OCI-LY1 (cell line): ENCODE data around the gene CEACAM16.

ENCODE experiments used
- H2AFZ ChIP-seq: fragments of 200-600 bp; sonication (generic), shearing (Covaris generic); 2 replicates; pipeline ENCODE4 v1.6.0; 2014; ENCODE audit warnings: antibody characterized with exemption, mild to moderate bottlenecking, low read length
- H3F3A ChIP-seq: fragments of 200-600 bp; sonication (generic), shearing (Covaris generic); 2 replicates; pipeline ENCODE4 v1.6.0; 2014; ENCODE audit warnings: mild to moderate bottlenecking, antibody characterized with exemption, low read length, moderate library complexity; ENCODE audit not compliant: insufficient read depth
- H3K27ac ChIP-seq: fragments of 200-600 bp; sonication (generic); 2 replicates; pipeline ENCODE4 v1.5.1; 2014; ENCODE audit warnings: low read length, mixed run types, mild to moderate bottlenecking, low read depth; ENCODE audit not compliant: poor library complexity, severe bottlenecking
- H3K27me3 ChIP-seq: fragments of 200-600 bp; sonication (generic); 2 replicates; pipeline ENCODE4 v1.6.0; 2014; ENCODE audit warnings: antibody characterized with exemption, mild to moderate bottlenecking, low read length, moderate library complexity; ENCODE audit not compliant: insufficient read depth
- H3K36me3 ChIP-seq: fragments of 200-600 bp; sonication (generic); 2 replicates; pipeline ENCODE4 v1.6.1; 2014; ENCODE audit warnings: mild to moderate bottlenecking, antibody characterized with exemption, low read length, moderate library complexity, mixed read lengths; ENCODE audit not compliant: insufficient read depth
- H3K4me1 ChIP-seq: fragments of 200-600 bp; sonication (generic); 2 replicates; pipeline ENCODE4 v1.5.1; 2014; ENCODE audit warnings: mild to moderate bottlenecking, low read length, moderate library complexity; ENCODE audit not compliant: insufficient read depth, severe bottlenecking
- H3K4me2 ChIP-seq: fragments of 200-600 bp; sonication (generic), shearing (Covaris generic); 2 replicates; pipeline ENCODE4 v1.6.1; 2014; ENCODE audit warnings: low read length
- H3K4me3 ChIP-seq: fragments of 200-600 bp; sonication (generic); 2 replicates; pipeline ENCODE4 v1.5.1; 2014; ENCODE audit warnings: low read length, low read depth, mild to moderate bottlenecking, mixed read lengths; ENCODE audit not compliant: poor library complexity, severe bottlenecking
- H3K79me2 ChIP-seq: fragments of 200-600 bp; shearing (Covaris generic); 2 replicates; pipeline ENCODE4 v1.6.1; 2016; ENCODE audit warnings: mixed run types, low read length, mixed read lengths; ENCODE audit not compliant: insufficient read depth
- H3K9ac ChIP-seq: fragments of 200-600 bp; sonication (generic), shearing (Covaris generic); 2 replicates; pipeline ENCODE4 v1.6.1; 2014; ENCODE audit warnings: mild to moderate bottlenecking, low read length, mixed read lengths
- H3K9me2 ChIP-seq: fragments of 200-600 bp; sonication (generic), shearing (Covaris generic); 2 replicates; pipeline ENCODE4 v1.6.1; 2014; ENCODE audit warnings: low read depth, mild to moderate bottlenecking, low read length, mixed read lengths
- H3K9me3 ChIP-seq: fragments of 200-600 bp; shearing (Covaris generic); 2 replicates; pipeline ENCODE4 v1.6.1; 2014; ENCODE audit warnings: low read length, mixed read lengths
- H4K20me1 ChIP-seq: fragments of 200-600 bp; sonication (generic), shearing (Covaris generic); 2 replicates; pipeline ENCODE4 v1.6.0; 2016; ENCODE audit warnings: mild to moderate bottlenecking, low read length; ENCODE audit not compliant: insufficient read depth
- CTCF ChIP-seq: fragments of 200-600 bp; sonication (generic), shearing (Covaris generic); IDR thresholded peaks from 2 replicates; pipeline ENCODE4 v1.5.1; 2017; ENCODE audit warnings: mild to moderate bottlenecking, antibody characterized with exemption, low read length, moderate library complexity, mixed read lengths
- EZH2 ChIP-seq: fragments of 200-600 bp; sonication (generic), shearing (Covaris generic); IDR thresholded peaks from 2 replicates; pipeline ENCODE4 v1.8.0; 2017; ENCODE audit warnings: borderline replicate concordance, mixed run types, mild to moderate bottlenecking, antibody characterized with exemption, low read length, moderate library complexity, mixed read lengths

CEACAM16 gene

GRCh38 chr19:44731622-44732021 lies 32.7 kb downstream of the CEACAM16 start:
- Histone ChIP-seq H3K9ac (no peak overlapping the region), H3K27ac (no peak overlapping the region), H3K4me3 (no peak overlapping the region), H3K4me1 (peaks cover 5% of the 10 kb centered on the region), H2AFZ (no peak overlapping the region), H3K79me2 (no peaks in the 10 kb centered on the region), H3K27me3 (peaks cover 5% of the 10 kb centered on the region; the same call in 1 of the 2 replicates), H3K9me3 (no peaks in the 10 kb centered on the region), H4K20me1 (no peaks in the 10 kb centered on the region), H3K36me3 (no peaks in the 10 kb centered on the region), H3F3A (no peaks in the 10 kb centered on the region), H3K9me2 (no peaks in the 10 kb centered on the region), H3K4me2 (no peak overlapping the region)
- TF ChIP-seq EZH2 (no peak), CTCF (no peak)

DNA sequence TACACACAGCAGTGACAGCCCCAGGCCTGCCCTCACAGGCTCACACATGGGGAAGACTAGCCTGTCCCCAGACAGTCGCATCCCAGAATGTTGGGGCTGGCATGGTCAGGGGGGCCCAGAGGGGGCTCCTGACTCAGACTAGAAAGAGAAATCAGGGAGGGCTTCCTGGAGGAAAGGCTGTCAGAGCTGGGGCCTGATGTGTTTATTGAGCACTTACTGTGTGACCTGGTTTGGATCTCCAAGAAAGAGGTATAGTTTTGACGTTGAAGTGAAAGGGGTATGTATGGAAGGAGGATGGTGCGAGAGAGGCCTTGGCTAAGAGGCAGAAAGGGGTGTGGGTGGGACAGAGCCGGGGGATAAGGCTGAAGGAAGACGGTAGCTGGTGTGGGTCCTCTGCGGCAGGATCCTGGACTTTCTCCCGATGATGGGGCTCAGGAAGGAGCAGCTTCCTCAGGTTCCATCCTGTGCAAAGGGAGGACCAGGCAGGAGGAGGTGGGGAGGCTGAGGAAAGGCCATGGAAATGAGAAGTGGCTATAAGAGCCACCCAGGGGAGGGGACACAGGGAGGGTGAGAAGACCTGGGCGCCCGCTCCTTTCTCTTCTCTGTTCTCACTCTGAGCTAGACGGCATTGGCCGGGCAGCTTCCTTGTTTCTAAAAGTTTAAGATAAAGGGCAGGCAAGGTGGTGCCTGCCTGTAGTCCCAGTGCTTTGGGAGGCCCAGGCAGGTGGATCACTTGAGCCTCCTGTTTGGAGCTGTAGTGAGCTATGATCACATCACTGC lies 33.5 kb downstream of the CEACAM16 start:
- Histone ChIP-seq H3K4me1 (peaks cover 5% of the 10 kb centered on the region), H3K9ac (no peak overlapping the region), H3K9me3 (no peaks in the 10 kb centered on the region), H3K27me3 (peaks cover 5% of the 10 kb centered on the region; the same call in 1 of the 2 replicates), H3K4me2 (no peak overlapping the region), H3K79me2 (no peaks in the 10 kb centered on the region), H3K36me3 (no peaks in the 10 kb centered on the region), H2AFZ (no peak overlapping the region), H3K9me2 (no peaks in the 10 kb centered on the region), H3K27ac (no peak overlapping the region), H3F3A (no peaks in the 10 kb centered on the region), H4K20me1 (no peaks in the 10 kb centered on the region), H3K4me3 (no peak overlapping the region)
- TF ChIP-seq EZH2 (no peak), CTCF (no peak)

DNA sequence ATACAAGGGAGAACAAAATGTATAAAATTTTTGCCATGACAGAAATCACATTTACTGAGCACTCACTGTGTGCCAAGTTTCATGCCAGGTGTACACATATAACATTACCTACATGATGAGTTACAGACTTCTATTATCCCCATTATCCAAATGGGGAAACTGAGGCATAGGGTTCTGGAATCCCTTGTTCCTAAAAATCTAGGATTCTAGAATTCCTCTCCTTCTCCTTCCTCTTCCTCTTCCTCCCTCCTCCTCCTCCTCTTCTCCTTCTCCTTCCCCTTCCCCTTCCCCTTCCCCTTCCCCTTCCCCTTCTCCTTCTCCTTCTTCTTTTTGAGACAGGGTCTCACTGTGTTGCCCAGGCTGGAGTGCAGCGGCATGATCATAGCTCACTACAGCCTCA lies 35.4 kb downstream of the CEACAM16 start:
- no peak overlapping the region for H3K4me2 ChIP-seq
- no peak overlapping the region for H2AFZ ChIP-seq
- H3F3A ChIP-seq = no peaks in the 10 kb centered on the region
- H3K27ac ChIP-seq = no peak overlapping the region
- H3K4me1 ChIP-seq = no peaks in the 10 kb centered on the region
- H3K36me3 ChIP-seq = no peaks in the 10 kb centered on the region
- H4K20me1 ChIP-seq = no peaks in the 10 kb centered on the region
- peaks cover 5% of the 10 kb centered on the region; the same call in 1 of the 2 replicates for H3K27me3 ChIP-seq
- H3K4me3 ChIP-seq = no peak overlapping the region
- no peaks in the 10 kb centered on the region for H3K79me2 ChIP-seq
- no peaks in the 10 kb centered on the region for H3K9me2 ChIP-seq
- H3K9me3 ChIP-seq = no peaks in the 10 kb centered on the region
- H3K9ac ChIP-seq = no peak overlapping the region
- no peak for TF ChIP-seq CTCF
- TF ChIP-seq EZH2 = no peak
